K562 treated with DMSO at 1 percent for 12 hours (cell line): ENCODE measurements around the gene FSTL1. TPM values are rescaled to one million over a fixed set of nuclear protein-coding genes. Genes with fewer than 3 reads are reported as not detected.

Source experiments
- total RNA-seq: library from RNA; unstranded; fragments of 300-600 nt; gene quantifications from 2 replicates; pipeline ENCODE4 v1.2.3, GENCODE V29; 2022; ENCODE audit not compliant: insufficient read depth

FSTL1 gene, protein sequence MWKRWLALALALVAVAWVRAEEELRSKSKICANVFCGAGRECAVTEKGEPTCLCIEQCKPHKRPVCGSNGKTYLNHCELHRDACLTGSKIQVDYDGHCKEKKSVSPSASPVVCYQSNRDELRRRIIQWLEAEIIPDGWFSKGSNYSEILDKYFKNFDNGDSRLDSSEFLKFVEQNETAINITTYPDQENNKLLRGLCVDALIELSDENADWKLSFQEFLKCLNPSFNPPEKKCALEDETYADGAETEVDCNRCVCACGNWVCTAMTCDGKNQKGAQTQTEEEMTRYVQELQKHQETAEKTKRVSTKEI
- not detected in 2 replicates for total RNA-seq

DNA sequence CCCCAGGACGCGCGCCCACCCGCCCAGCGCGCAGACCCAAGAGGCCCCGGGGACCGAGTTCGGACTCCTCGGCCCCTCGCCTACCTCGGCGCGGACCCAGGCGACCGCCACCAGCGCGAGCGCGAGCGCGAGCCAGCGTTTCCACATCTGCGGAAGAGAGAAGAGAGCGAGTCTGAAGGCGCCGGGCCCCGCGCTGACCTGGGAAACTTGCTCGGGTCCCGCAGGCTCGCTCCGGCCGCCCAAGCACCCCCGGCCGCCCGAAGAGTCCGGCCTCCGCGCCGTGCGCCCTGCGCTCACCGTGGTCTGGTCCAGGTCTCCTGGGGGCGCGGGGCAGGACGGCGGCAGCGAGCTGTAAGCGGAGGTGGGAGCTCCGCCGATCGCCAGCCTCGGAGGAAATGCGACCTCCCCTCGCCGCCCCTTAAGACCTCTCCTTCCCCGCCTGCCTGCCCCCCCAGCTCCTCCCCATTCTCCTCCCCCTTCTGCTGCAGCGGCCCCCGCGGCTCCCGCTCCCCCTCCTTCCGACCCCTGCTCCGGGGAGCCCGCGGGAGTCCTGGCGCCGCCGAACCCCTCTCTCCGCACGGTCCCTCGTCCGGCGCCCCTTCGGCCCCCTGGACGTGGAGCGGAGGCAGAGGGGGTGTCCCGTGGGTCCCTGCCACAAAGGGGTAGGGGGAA is at the start of gene FSTL1:
Gene FSTL1 (minus strand): TSS at position 393 of the 672 bp plus-strand sequence. CDS start 246 bp downstream, at position 147.

DNA sequence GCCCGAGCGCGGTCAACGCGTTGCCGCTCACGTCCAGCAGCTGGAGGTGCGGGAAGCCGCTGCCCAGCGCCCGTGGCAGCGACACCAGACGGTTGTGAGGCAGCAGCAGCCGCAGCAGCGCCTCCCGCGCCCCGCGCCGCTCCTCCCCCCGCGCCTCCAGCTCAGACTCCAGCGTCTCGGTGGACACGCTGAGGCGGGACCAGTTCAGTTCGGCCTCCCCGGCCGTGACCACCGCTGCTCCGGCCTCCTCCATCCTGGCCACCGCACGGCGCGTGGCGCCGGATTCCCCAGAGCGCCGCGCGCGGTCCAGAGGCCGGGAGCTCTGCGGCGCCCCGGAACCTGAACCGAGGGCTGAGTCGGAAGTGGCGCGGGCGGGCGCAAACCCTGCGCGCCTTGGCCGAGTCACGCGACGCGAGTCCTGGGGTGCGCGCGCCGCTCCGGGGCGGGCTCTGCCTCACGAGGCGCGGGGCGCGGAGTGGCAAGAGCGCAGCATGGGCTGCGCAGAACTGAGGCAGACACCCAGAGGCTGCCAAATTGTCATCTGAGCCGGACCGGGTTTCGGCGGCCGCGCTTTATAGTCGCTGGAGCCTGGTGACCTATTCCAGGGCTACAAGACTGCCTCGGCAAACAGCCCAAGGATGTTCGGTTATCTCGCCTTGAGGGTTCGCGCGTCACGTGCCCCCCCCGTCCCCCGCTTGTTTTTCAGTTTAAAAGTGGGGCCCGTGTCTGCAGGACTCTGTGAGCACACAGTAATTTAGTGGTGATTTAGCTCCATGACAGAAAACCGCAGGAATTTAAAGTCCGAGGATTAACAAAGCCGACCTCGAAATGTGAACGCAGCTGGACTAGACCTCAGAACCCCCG is 101.6 kb downstream of the FSTL1 start, which contains the start of gene LRRC58:
Gene LRRC58 (minus strand): TSS at position 364 of the 864 bp plus-strand sequence. CDS start 111 bp downstream, at position 253.

Other genes with a start within 250 kb of the FSTL1 start
- not detected in 2 replicates for gene GPR156, start 165.8 kb downstream of the FSTL1 start, total RNA-seq
- gene LRRC58, start 101.6 kb downstream of the FSTL1 start, total RNA-seq: 3.8 and 14.5 TPM in 2 replicates
- 203 and 205 TPM in 2 replicates for gene NDUFB4, start 145.3 kb upstream of the FSTL1 start, total RNA-seq
- gene HGD, start 231.2 kb upstream of the FSTL1 start, total RNA-seq: not detected in 2 replicates